ES-I3 (cell line): ENCODE results near the gene CAMKMT.

ENCODE experiments used
- H3K36me3 ChIP-seq: 2 replicates; pipeline ENCODE4 v1.6.1; 2013; ENCODE audit warnings: mild to moderate bottlenecking, low read length, control low read depth, moderate library complexity; ENCODE audit not compliant: insufficient read depth
- H3K4me1 ChIP-seq: 2 replicates; pipeline ENCODE4 v1.6.1; 2013; ENCODE audit warnings: mild to moderate bottlenecking, control low read depth, low read length; ENCODE audit not compliant: insufficient read depth
- H3K9ac ChIP-seq: 2 replicates; pipeline ENCODE4 v1.6.1; 2013; ENCODE audit warnings: low read depth, mild to moderate bottlenecking, low read length, moderate library complexity
- H3K9me3 ChIP-seq: 2 replicates; pipeline ENCODE4 v1.6.1; 2013; ENCODE audit warnings: mild to moderate bottlenecking, low read length, moderate library complexity; ENCODE audit not compliant: control insufficient read depth, insufficient read depth

The CAMKMT gene

DNA sequence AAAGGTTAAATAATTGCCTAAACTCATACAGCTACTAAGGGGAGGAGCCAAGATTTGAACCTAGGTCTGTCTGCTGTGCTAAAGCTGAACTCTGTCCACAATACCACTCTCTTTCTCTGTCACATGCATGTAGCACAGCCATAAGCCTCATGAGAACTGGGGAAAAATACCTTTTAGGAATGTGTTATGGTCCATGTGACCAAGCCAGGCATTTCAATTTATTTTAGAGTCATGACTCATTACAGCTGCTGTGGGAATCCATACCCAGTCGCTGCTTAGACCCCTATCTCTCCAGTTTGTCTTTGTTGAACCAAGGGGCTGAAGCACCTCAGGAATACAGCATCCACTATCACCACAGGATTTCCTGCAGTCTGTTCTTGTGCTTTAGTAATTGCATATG lies 379.8 kb downstream of the CAMKMT start:
- H3K9ac ChIP-seq, result no peak overlapping the region
- peaks cover 2% of the 10 kb centered on the region; the same call in 1 of the 2 replicates for H3K9me3 ChIP-seq
- H3K36me3 ChIP-seq, result no peaks in the 10 kb centered on the region; the same call in 1 of the 2 replicates
- H3K4me1 ChIP-seq, result peaks cover 14% of the 10 kb centered on the region

DNA sequence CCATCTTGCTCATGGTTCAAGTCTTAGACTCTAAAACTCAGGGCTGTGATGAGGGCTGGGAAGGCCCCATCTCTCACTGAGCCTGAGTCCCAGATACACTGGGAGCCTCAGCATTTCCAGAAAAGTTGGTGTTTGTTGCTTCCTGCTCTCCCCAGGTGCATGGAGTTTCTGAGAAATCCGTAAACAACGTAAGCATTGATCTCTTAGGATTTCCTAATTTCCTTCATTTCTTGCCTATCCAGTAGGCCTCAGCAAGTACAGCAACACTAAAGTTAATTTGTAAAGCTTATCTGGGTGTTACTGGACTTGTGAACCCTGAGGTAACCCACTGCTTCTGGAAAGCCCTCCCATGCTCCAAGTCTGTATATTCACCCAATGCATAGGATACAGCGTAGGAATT lies 380.3 kb downstream of the CAMKMT start:
- no peaks in the 10 kb centered on the region; the same call in 1 of the 2 replicates for H3K36me3 ChIP-seq
- peaks cover 19% of the 10 kb centered on the region for H3K4me1 ChIP-seq
- no peak overlapping the region for H3K9ac ChIP-seq

DNA sequence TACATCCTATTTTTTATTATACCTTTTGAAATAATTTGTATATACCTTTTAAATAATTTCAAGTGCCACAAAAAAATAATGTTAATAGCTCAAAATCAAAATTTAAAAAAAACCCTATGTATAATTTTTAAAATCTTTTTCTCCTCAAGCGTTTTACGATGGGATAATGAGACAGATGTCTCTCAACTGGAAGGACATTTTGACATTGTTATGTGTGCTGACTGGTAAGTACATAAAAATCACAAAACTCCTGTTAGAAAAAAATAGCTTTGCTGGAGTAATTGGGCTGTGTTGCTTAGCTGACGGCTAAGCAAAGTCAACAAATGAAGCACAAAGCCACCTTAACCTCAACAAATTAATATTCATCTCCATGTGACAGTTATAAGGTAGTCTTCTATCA lies 381.7 kb downstream of the CAMKMT start:
- Histone ChIP-seq H3K9me3 (no peaks in the 10 kb centered on the region), H3K9ac (no peak overlapping the region), H3K36me3 (no peaks in the 10 kb centered on the region), H3K4me1 (peaks cover 26% of the 10 kb centered on the region)

More for the DNA sequence above, 380.3 kb downstream of the CAMKMT start:
- no peaks in the 10 kb centered on the region for H3K9me3 ChIP-seq

DNA sequence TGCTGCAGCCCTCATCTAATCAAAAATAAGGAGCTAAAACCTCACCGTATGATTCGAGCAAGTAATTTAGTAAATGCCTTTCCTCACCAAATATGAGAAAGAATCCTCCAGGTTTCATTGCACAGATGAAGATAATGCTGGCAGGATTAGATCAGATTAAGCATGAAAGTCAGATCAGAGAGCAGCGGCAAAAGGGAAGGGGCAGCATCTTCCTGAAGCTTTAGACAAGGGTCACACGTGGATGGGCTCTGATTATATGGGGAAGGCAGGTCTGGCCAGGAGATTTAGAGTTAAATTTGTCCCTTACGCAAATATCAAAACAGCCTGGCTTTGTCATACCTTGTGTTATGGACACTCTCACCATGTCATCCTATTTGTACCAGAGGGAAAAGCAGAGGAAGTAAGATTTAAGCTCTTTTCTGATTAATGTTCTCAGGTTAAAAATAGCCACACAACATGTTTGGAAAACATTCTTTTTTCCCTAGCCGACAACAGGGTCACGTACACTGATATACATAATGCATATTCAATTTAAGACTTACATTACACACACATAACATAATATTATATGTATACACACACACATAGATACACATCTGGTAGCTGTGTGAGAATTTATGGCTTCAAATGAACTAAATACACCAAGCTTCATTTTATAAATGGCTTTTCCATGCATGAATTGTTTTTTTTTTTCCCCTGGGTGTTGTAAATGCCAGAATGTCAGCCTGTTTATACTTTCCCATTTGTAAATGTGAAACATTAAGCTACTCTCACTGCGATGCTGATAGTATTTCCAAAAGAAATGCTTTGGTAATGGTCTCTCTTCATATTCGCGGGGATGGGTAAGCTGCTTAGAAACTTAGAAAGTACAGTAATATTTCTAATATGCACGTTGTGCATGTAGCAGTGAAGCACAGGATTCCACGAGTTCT lies 383.5 kb downstream of the CAMKMT start:
- Histone ChIP-seq H3K4me1 (peaks cover 26% of the 10 kb centered on the region), H3K36me3 (no peaks in the 10 kb centered on the region), H3K9ac (no peak overlapping the region), H3K9me3 (no peaks in the 10 kb centered on the region)

DNA sequence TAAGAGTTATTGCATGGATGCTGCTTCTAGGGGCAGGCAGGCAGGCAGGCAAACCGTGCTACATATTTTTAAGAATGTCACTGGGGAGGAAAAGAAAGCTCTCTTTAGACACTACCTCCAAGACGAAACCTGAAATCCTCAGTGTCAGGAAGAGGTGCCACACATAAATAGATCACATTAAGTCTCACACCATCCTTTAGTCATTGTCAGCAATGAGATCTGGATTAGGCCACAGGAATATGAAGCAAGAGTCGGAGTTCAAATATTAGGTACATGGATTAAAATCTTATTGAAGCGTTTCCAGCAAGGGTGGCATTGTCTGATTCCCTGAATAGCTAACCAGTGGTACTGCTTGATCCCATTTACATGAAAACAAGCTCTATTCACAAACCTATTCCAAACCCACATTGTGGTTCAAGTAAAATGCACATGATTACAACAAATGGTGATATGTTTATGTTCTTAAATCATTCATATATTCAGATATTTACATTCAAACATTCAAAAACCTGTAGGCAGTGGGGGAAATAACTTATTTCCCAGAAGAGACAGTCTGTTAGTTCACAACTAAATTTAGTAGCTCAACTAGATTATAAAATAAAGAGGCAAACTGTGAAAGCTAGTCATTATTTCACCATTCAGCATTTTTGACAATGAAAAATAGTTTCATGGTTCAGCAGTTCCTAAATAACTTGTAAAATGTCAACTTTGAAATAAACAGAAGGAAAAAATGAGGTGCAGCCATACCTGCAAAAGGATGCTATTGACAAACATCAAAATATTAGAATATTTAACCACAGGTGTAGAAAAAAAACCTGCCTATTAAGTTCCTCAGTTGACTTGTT lies 384.4 kb downstream of the CAMKMT start:
- Histone ChIP-seq H3K9ac (no peak overlapping the region), H3K9me3 (no peaks in the 10 kb centered on the region), H3K36me3 (no peaks in the 10 kb centered on the region), H3K4me1 (peaks cover 26% of the 10 kb centered on the region)

DNA sequence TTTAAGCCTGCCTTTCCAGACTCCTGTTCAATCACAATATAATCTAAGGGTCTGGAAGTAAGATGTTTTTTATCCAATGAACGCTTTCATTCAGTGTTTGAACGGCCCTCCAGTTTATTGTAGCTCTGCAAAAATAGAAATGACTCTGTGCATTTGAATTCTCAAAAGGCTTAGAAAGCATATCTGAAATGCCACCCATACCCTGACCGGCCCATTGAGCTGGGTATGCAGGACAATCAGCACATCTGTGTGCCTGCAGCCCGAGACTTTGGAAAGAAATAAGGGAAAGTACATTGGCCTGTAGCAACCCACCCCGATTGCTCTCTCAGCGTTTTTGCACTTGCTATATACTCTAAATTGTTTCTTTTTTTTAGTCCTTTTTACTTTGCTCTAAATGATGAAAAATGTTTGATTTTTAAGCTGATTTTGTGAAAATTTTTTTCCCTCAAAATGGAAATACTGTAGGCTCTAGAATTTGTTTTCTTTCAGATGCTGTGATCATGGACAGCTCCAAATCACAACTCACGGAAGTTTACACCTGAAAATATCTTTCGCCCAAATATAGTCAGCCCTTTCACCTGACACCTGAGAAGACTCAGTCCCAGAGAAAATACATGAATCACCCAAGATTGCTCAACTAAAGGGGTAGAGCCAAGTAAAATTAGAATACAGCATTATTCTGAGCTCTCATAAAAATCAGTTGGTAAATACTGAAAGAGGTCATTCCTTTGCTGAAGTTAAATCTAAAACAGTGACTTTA lies 385.3 kb downstream of the CAMKMT start:
- H3K4me1 ChIP-seq, result peaks cover 30% of the 10 kb centered on the region
- H3K9me3 ChIP-seq, result no peaks in the 10 kb centered on the region
- H3K9ac ChIP-seq, result no peak overlapping the region
- H3K36me3 ChIP-seq, result no peaks in the 10 kb centered on the region

DNA sequence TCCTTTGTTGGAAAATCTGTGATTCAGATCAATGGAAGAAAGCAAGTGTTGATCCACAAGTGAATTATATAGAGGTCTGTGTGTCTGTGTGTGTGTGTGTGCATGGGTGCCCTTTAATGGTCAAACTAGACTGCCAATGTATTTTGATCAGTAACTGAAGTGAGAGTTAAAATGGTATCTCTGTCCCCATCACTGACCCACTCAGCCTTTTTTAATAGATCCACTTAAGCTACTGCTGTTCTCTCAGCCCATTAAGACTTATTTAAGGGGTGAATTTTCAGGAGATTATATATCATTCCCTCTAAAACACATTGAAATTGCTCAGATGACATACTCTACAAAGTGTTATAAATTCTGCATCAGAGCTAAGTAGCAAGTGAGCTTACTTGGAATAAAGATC lies 386.0 kb downstream of the CAMKMT start:
- no peak overlapping the region for H3K9ac ChIP-seq
- no peaks in the 10 kb centered on the region for H3K36me3 ChIP-seq
- H3K4me1 ChIP-seq, result peaks cover 30% of the 10 kb centered on the region
- H3K9me3 ChIP-seq, result no peaks in the 10 kb centered on the region

DNA sequence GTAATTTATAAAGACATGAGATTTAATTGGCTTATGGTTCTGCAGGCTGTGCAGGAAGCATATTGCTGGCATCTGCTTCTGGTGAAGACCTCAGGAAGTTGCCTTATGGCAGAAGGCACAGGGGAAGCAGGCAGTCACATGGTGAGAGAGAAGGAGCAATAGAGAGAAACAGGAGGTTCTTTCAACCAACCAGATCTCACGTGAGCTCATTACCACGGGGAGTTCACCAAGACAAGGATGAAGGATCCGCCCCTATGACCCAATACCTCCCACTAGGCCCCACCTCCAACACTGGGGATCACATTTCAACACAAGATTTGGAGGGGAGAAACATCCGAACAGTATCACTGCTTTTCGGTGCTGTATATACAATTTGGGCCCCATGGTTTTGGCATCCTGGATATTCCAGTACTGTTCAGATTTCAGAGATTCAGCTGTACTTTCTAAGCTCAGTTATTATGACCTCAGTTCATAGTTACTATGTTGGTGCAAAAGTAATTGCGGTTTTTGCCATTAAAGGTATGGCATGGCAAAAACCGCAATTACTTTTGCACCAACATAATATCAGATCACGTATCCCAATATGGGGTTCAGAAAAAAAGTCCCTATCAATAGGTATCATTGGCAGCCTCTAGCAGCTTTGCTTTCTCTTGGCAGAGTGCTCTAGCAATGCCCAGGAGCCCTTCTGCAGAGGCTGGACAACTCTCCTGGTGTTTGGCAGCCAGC lies 390.2 kb downstream of the CAMKMT start:
- H3K9ac ChIP-seq, result no peak overlapping the region
- H3K4me1 ChIP-seq, result peaks cover 11% of the 10 kb centered on the region
- no peaks in the 10 kb centered on the region for H3K9me3 ChIP-seq
- no peaks in the 10 kb centered on the region for H3K36me3 ChIP-seq

DNA sequence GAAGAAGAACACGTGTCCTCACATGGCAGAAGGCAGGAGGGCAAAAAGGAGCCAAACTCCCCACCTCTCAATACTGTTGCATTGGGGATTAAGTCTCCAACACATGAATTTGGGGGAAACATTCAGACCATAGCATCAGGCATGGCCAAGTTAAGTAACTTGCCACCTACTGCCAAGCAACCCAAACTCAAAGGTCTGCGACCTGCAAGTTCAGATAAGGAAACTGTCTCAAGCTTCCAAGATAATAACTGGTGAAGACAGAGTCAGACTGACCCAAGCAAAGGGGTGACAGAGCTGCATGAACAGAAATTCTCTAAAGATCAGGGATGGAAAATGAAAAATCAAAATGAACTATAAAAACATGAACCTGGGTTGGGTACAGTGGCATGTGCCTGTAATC lies 391.0 kb downstream of the CAMKMT start:
- Histone ChIP-seq H3K9ac (no peak overlapping the region), H3K9me3 (no peaks in the 10 kb centered on the region), H3K4me1 (peaks cover 5% of the 10 kb centered on the region), H3K36me3 (no peaks in the 10 kb centered on the region)

DNA sequence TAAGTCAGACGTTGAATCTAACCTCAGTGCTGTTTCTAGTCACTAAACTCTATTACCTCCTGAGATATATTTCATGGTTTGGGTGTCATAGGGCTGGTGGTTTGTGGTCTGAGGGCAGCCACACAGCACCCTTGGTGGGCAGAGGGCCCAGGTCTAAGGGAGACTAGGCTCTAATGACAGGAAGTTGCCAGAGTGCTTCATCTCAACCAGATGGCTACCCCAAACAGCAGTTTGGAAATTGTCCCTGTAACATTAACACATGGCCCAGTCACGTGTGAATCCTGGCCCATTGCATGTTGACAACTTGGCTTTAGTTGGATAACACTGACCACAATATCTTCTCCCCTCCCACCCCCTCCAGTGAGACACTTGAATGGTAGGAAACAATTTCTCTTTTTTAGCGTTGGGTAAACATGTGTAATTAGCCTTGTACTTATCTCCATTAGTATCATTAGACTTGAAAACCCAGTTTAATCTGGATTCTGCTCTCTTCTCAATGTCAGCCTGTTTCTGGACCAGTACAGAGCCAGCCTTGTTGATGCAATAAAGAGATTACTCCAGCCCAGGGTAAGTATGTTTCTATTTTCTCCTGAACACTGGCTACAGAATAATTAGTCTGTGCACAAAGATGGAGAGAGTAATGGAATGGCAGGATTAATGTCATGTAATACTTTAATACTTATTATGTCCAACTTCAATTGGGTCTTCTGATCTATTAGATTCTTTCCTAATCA lies 392.0 kb downstream of the CAMKMT start:
- Histone ChIP-seq H3K4me1 (peaks cover 12% of the 10 kb centered on the region), H3K9ac (no peak overlapping the region), H3K36me3 (no peaks in the 10 kb centered on the region), H3K9me3 (no peaks in the 10 kb centered on the region)

DNA sequence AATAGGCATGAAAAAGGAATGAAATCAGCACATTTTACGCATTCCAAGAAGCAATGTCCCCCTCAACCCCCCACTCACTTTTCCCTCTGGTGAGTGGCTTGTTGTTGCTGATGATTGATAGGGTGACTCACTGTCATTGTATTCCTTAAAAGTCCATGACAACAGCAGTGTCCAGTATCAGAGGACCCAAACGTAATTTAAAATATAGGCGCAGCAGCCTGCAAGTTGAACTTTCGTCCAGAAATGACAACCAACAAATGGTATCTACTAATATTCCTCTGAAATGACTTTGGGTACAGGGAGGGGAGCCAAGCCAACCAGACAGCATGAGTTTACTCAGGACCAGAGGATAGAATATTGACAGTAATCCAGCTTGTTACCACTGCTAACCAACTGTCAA lies 396.8 kb downstream of the CAMKMT start:
- H3K9me3 ChIP-seq, result no peaks in the 10 kb centered on the region
- H3K9ac ChIP-seq, result no peak overlapping the region
- peaks cover 12% of the 10 kb centered on the region for H3K4me1 ChIP-seq
- no peaks in the 10 kb centered on the region for H3K36me3 ChIP-seq

DNA sequence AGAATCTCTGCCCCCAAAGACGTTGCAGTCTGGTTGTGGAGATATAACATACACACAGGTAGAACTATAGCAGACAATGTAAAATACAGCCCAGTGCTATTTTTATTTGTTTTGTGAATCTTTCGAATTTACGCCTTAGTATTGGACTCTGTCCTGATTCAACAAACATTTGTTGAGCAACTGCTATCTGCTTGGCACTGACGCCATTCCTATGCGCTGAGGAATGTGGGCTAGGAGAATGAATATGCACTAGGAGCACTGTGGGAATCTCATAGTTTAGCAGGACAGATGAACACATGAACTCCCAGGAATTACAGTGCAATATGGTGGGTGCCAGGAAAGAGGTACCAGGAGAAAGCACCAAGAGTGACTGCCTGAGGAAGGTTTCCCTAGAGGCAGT lies 398.1 kb downstream of the CAMKMT start:
- H3K36me3 ChIP-seq, result no peaks in the 10 kb centered on the region
- peaks cover 12% of the 10 kb centered on the region for H3K4me1 ChIP-seq
- H3K9me3 ChIP-seq, result no peaks in the 10 kb centered on the region
- H3K9ac ChIP-seq, result no peak overlapping the region

DNA sequence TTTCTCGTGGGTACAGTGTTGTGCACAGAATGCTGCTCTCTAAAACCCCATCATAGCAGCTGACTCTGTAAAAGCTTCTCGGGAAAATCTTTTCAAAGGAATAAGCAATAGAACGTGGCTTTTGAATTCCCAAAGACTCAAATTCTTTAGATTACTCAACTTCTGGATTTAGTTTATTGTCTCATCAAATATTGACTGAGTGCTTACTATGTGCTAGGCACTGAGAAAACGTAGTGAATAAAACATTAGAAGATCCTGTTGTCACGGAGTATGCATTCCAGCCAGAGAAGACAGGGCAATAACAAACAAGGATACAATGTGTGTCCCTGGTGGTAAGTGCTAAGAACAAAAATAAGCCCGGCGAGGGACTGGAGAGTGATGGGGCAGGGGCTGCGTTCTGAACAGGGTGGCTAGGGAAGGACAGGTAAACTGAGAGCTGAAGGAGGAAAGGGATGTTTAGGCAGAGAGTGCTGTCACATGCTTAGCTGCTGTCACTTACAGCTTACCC lies 401.6 kb downstream of the CAMKMT start:
- H3K9me3 ChIP-seq, result no peaks in the 10 kb centered on the region

More for the DNA sequence above, 401.6 kb downstream of the CAMKMT start:
- Histone ChIP-seq H3K36me3 (no peaks in the 10 kb centered on the region), H3K4me1 (peaks cover 5% of the 10 kb centered on the region), H3K9ac (no peak overlapping the region)
